Measurements from ENCODE around the gene FOXK2.

The FOXK2 gene

DNA sequence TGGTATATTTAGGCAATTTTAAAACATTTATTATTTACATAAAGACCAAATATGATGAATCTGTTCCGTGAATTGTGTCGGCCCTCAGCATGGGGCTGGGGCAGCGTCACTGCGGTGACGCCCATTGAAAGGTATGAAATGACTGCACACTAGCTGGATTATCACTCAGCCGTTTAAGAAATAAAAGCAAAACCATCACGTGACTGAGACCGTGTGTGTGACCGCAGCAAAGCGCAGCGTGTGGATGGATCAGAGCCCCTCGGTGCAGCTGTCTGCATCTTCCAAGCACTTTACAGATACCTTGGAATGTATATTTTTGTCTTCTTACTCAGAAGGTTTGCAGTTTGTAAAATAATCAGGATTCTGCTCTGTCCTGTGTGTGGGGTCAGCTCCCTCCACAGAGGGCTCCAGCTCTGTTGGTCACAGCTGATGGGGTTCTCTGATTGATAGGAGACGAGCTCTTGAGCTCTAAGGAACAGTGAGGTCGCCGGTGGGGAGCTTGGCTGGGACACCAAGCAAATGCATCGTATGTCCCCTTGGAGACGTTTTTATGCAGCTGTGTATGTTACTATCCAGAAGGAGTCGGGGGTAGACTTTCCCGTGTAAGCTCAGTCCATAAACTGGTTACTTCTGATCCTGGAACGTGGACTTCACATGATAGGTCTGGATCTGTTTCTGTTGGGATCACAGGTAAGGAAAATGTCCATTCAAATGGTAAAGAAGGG is 83.6 kb downstream of the FOXK2 start:
- Histone ChIP-seq H3K4me3 (replicated peaks; ENCODE audit: low read depth, low read length) (no peak overlapping the region), H3K36me3 (ENCODE audit: control insufficient read depth, insufficient read depth, low read length) (peaks cover 43% of the 10 kb centered on the region), H3K27me3 (replicated peaks; ENCODE audit: control insufficient read depth, insufficient read depth, low read length) (no peaks in the 10 kb centered on the region)
- TF ChIP-seq CTCF (IDR thresholded peaks at IDR 0.05; ENCODE audit: insufficient read depth, low read length, poor library complexity, severe bottlenecking) = no peak
- DNase-seq (ENCODE audit: extremely low read depth, insufficient read length) = no peak

GRCh38 chr17:82603981-82604448 is 84.5 kb downstream of the FOXK2 start:
- H3K27me3 ChIP-seq (replicated peaks; ENCODE audit: control insufficient read depth, insufficient read depth, low read length) = no peaks in the 10 kb centered on the region
- H3K36me3 ChIP-seq (ENCODE audit: control insufficient read depth, insufficient read depth, low read length) = peaks cover 39% of the 10 kb centered on the region
- TF ChIP-seq CTCF (IDR thresholded peaks at IDR 0.05; ENCODE audit: insufficient read depth, low read length, poor library complexity, severe bottlenecking) = no peak
- no peak overlapping the region for H3K4me3 ChIP-seq (replicated peaks; ENCODE audit: low read depth, low read length)
- DNase-seq (ENCODE audit: extremely low read depth, insufficient read length) = no peak

DNA sequence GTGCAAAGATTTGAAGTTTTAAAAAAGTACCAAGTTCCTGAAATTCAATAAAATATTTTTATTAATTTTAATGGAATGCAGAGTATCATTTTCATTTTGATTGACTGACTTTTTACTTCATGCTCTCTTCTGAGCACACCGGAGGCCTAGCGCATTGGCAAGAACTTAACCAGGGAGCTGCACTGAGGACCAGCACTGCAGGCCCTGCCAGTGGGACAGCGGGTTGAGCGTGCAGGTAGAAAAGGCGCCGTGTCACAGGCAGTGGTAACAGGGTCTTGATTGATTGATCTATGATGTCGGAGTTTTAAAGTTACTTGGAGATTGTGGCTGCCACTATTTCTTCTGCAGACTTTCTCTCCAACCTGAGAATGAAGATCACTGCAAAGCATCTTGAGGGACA is 85.0 kb downstream of the FOXK2 start:
- no peak for TF ChIP-seq CTCF (IDR thresholded peaks at IDR 0.05; ENCODE audit: insufficient read depth, low read length, poor library complexity, severe bottlenecking)
- no peak for DNase-seq (ENCODE audit: extremely low read depth, insufficient read length)
- peaks cover 36% of the 10 kb centered on the region for H3K36me3 ChIP-seq (ENCODE audit: control insufficient read depth, insufficient read depth, low read length)

GRCh38 chr17:82605939-82606600 is 86.5 kb downstream of the FOXK2 start:
- Histone ChIP-seq H3K36me3 (ENCODE audit: control insufficient read depth, insufficient read depth, low read length) (peaks cover 28% of the 10 kb centered on the region), H3K27me3 (replicated peaks; ENCODE audit: control insufficient read depth, insufficient read depth, low read length) (no peaks in the 10 kb centered on the region), H3K4me3 (replicated peaks; ENCODE audit: low read depth, low read length) (no peak overlapping the region)
- no peak for TF ChIP-seq CTCF (IDR thresholded peaks at IDR 0.05; ENCODE audit: insufficient read depth, low read length, poor library complexity, severe bottlenecking)
- no peak for DNase-seq (ENCODE audit: extremely low read depth, insufficient read length)

More for the DNA sequence above, 85.0 kb downstream of the FOXK2 start:
- Histone ChIP-seq H3K4me3 (replicated peaks; ENCODE audit: low read depth, low read length) (no peak overlapping the region), H3K27me3 (replicated peaks; ENCODE audit: control insufficient read depth, insufficient read depth, low read length) (no peaks in the 10 kb centered on the region)

GRCh38 chr17:82608816-82609215 is 89.3 kb downstream of the FOXK2 start:
- no peak for DNase-seq (ENCODE audit: extremely low read depth, insufficient read length)
- Histone ChIP-seq H3K4me3 (replicated peaks; ENCODE audit: low read depth, low read length) (no peak overlapping the region), H3K36me3 (ENCODE audit: control insufficient read depth, insufficient read depth, low read length) (peaks cover 19% of the 10 kb centered on the region), H3K27me3 (replicated peaks; ENCODE audit: control insufficient read depth, insufficient read depth, low read length) (no peaks in the 10 kb centered on the region)
- no peak for TF ChIP-seq CTCF (IDR thresholded peaks at IDR 0.05; ENCODE audit: insufficient read depth, low read length, poor library complexity, severe bottlenecking)

All from GM06990 (cell line).